GM21576 (cell line): ENCODE data around the gene IFI44L.

Experiments
- ATAC-seq: cut with Tn5 transposase; IDR thresholded peaks from one replicate; pipeline ENCODE4 v1.9.1; 2021; ENCODE audit warnings: mild to moderate bottlenecking, moderate library complexity; ENCODE audit not compliant: unreplicated experiment

The IFI44L gene

DNA sequence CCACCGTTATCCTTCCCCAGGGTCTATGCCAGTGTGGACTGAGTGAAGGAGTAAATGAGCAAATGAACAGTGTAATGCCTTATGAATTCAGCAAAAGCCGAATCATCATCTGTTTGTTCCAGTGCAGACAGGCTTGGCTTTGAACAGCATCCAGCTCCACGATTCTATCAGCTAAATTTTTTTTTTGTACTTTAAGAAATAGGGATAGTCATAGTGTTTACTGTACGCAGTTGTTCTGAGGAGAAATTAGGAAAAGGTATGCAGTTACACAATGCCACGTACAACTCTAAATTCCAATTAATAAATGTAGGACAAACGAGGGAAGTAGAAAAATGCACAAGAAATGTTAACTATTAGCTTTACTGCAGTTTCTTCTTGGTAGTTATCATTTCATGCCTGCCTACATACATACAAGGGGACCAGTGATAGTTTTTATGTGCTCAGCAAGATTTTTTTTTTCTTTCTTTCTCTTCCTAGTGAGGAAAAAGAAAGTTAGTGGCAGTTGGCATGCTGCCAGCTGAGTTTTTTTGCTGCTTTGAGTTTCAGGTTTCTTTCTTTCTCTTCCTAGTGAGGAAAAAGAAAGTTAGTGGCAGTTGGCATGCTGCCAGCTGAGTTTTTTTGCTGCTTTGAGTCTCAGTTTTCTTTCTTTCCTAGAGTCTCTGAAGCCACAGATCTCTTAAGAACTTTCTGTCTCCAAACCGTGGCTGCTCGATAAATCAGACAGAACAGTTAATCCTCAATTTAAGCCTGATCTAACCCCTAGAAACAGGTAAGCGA is at the start of gene IFI44L:
Gene IFI44L, plus strand, starts transcription at position 646 of the 777 bp plus-strand sequence. CDS start 7,468 bp downstream, outside the sequence.
- peak; percentile 39 for ATAC-seq

DNA sequence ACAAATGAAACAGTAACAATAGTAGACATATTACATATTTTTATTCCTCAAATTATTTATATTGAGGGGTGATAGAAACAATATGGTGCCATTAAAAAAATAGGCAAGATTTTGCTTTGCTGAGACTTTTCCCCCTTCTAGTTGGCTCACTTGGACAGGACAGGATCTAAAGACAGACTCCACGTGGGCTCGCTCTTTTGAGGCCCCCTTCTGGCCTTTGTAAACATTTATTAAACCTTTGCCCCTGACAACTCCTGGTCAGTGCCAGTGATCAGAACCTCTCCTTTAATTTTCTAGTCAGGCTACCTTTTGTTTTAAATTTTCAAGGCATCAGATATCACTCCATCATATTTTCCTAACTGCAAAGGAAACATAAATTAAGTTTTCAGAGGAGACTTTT is 49.7 kb upstream of the IFI44L start:
- ATAC-seq = no peak

DNA sequence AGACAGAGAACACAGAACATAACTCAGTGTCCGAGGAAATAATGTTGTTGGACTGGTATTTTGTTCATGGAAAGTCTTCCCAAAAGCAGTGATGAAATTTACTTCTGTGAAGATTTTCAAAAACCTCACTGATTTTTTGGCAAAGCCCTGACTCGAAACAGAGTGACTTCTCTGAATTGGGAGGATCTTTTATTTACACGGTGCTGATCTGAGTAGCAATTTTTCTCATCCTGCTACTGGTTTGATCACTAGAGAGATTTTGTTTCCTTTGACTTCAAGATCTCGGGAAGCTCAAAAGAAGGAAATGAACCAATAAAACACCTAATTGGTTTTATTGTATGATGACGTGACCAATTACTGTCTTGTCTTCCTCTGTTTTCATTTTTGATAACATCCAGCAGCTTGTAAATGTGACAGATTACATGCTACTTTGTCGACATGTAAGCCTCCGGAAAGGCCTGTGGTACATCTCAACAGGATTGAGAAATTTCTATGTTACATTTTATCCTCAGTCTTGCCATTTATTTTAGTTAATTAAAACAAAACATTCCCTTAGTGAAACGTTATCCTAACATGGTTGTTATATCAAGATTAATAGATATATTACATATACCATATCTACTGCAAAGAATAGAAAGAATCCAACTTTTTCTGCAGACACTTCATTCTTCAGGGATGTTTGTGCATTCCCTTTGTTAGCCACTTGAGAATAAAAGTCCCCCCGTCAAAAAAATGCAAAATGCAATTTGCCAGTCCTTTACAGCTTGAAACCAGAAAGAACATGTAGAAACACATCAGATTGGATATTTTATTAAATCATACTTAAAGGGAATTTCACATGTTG is 42.8 kb upstream of the IFI44L start:
- ATAC-seq = no peak

GRCh38 chr1:78586572-78586971 is 33.7 kb upstream of the IFI44L start:
- ATAC-seq = no peak

GRCh38 chr1:78587211-78587610 is 33.0 kb upstream of the IFI44L start:
- ATAC-seq = no peak

- ATAC-seq = no peak
Observed at GRCh38 chr1:78591971-78592370, 28.3 kb upstream of the IFI44L start.

GRCh38 chr1:78599294-78599693 is 21.0 kb upstream of the IFI44L start:
- ATAC-seq = no peak

GRCh38 chr1:78601068-78601467 is 19.2 kb upstream of the IFI44L start:
- no peak for ATAC-seq

GRCh38 chr1:78603206-78603605 is 17.0 kb upstream of the IFI44L start:
- ATAC-seq = no peak

DNA sequence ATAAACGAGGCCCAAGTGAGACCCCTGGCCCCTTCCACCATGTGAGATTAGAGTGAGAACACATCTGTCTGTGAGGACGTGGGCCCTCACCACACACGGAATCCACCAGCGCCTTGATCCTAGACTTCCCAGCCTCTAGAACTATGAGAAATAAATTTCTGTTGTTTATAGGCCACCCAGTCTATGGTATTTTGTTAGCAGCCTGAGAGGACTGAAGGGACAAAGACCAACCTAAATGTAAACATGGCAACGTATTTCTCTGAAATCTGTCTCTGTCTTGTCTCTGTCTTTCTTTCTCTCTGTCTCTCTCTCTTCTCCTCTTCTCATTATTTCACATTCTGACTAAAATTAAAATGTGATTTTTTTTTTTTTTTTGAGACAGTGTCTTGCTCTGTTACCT is 15.6 kb upstream of the IFI44L start:
- ATAC-seq = no peak

- no peak for ATAC-seq
Observed at GRCh38 chr1:78606274-78606673, 14.0 kb upstream of the IFI44L start.

DNA sequence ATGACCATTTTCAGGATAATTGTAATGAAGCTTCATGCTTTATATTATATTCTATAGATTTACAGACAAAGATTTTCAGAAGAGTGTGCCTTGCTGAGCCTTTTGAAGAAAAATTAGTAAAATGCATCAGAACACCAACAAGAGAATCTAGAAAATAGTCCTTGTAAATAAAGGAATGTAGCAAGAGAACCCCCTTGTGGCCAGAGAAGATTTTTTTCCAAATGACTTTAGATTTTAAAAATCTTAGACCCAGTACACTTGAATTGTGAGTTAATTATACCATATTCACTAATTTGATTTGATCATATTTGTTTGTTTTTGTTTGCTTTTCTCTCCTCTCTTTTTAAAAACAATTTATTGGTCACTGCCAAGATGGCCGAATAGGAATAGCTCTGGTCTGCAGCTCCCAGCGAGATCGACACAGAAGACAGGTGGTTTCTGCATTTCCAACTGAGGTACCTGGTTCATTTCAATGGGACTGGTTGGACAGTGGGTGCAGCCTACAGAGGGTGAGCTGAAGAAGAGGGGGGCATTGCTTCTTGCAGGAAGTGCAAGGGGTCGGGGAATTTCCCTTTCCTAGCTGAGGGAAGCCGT is 12.8 kb upstream of the IFI44L start:
- no peak for ATAC-seq

DNA sequence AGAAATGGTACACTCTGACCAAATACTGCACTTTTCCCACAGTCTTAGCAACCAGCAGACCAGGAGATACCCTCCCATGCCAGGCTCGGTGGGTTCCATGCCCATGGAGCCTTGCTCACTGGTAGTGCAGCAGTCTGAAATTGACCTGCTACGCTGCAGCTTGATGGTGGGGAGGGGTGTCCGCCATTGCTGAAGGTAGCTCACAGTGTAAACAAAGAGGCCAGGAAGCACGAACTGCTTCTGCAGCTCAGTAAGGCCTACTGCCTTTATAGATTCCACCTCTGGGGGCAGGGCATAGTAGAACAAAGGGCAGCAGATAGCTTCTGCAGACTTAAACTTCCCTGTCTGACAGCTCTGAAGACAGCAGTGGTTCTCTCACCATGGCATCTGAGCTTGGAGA is 12.3 kb upstream of the IFI44L start:
- no peak for ATAC-seq

DNA sequence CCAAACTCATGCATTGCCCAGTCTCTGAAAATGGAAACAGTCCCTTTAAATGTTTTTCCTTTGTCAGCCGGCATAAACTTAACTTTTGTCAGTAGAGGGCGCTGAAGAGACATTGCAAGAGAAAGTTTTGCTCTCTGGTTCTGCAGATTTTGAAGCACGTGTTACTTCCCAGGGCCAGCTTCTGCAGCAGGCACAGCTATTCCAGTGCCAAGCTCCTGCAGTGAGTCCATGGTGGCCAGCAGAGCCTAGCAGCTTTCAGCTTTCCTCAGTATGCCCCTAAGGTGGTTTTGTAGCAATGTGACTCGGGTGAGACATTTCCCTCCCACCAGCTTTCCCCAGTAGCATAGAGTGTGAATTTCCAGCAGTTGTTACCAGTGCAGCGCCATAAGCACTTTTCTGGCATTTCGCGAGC is 2.6 kb upstream of the IFI44L start:
- peak; percentile 44 for ATAC-seq

GRCh38 chr1:78619032-78619431 is 1.2 kb upstream of the IFI44L start:
- no peak for ATAC-seq

DNA sequence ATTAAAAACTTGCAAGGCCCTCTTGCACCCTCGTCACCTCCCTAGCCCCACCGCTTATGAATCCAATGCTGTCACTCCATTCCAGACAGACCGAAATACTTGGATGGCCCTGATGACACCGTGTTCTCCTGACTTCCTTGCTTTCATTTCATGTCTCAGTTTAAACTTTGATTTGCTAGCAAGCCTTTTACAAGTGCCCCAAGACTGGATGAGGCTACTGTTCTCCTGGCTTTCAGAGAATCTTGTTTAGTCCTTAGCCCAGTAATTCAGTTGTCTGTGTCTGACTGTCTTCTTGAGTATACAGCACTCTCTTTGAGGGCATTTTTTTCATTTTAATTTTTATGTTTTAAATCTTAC is 824 bp upstream of the IFI44L start:
- peak; percentile 14 for ATAC-seq

DNA sequence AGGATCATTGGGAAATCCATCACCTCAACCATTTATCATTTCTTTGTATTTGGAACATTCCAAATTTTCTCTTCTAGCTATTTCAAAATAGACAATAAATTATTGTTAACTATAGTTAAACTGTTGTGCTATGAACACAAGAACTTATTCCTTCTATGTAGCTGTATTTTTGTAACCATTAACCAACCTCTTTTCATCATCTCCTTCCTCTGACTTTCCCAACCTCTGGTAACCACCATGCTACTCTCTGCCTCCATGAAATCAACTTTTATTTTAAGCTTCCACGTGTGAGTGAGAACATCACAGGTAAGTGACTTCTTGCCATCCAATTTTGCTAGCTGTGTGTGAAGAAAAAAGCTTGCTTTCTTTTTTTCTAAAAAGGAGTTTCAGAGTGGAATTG is 418 bp downstream of the IFI44L start:
- ATAC-seq = no peak

DNA sequence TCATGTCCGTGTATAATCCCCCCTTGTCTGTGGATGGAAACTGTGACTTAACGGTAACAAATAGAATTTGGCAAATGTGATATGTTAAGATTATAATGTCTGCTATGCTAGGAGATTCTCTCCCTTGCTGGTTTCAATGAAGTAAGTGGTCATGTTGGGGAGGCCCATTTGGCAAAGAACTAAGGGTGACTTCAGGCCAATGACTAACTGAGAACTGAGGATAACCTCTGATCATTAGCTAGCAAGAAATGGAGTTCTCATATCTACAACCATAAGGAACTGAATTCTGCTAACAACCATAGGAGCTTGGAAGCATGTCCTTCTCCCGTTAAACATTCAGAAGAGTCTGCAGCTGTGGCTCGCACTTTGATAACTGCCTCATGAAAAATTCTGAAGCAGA is 2.3 kb downstream of the IFI44L start:
- no peak for ATAC-seq

- no peak for ATAC-seq
Observed at GRCh38 chr1:78624035-78624434, 3.8 kb downstream of the IFI44L start.

GRCh38 chr1:78627321-78627720 is 7.1 kb downstream of the IFI44L start:
- ATAC-seq = no peak

DNA sequence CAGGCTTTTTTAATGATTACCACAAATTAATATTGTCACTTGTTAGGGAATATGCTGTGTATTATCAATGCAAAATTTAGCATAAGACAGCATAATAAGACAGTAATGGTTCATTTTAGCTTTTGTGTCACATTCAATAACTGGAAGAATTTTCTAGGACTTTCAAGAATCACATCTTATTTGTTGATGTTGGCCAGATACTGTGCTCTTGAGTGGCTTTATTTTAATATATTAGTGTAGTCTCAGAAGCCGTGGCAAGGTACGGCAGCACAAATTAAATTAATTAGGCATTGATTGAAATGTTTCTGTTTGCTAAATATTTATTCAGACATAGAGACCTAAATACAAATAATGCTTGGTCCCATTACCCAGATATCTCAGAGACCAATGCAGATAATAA is 10.4 kb downstream of the IFI44L start:
- ATAC-seq = no peak

DNA sequence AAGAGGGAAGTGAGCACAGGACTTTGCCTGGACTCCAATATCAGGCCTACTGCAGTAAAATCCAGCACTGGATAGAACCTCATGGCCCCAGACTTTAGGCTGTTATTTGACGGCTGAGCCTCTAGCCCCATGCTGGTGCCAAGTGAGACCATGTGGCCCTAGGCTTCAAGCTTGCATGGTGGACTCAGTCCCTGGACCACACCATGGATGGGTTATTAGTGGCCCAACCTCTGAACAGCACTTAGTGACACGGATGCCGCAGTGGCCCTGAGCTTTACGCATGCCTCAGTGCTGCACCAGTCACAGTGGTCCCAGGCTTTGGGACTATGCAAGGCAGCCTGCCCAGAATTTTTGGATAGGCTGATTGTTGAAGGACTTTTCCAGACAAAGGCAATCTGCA is 13.0 kb downstream of the IFI44L start:
- ATAC-seq = no peak
